Endothelial cell of umbilical vein (primary cell): ENCODE measurements around the gene ZFP90. TPM values are rescaled to one million over a fixed set of nuclear protein-coding genes. Genes with fewer than 3 reads are reported as not detected.

Experiments used
- BruUV-seq: library from RNA; stranded (reverse); fragments of 400-500 nt; replicated peaks from 2 replicates; lab custom pipeline; 2021; lab: Mats Ljungman, UMichigan
- CTCF ChIA-PET: fragments of 300-600, 350-600 bp; sonication (Branson Sonifier 250); formaldehyde crosslinking; loops from one replicate; lab custom pipeline; 2021; ENCODE audit warnings: antibody characterized with exemption, inconsistent platforms; lab: Charles Lee
- POLR2A ChIA-PET: fragments of 300-600, 350-600 bp; sonication (Branson Sonifier 250); formaldehyde crosslinking; loops from one replicate; lab custom pipeline; 2021; ENCODE audit warnings: antibody characterized with exemption, inconsistent platforms; lab: Charles Lee
- DNase-seq: peaks from one replicate; pipeline ENCODE4 v3.0.0-alpha.2; 2011; ENCODE audit warnings: low read depth, low spot score
- FAIRE-seq: peaks from 2 replicates; lab custom pipeline; 2011; peaks lifted over from hg19 to GRCh38; lab: Jason Lieb, UNC
- H2AFZ ChIP-seq: 2 replicates; pipeline ENCODE4 v1.6.0; 2012; ENCODE audit warnings: low read depth, low read length, control low read depth, inconsistent platforms
- H3K27ac ChIP-seq: 2 replicates; pipeline ENCODE4 v1.5.1; 2011; ENCODE audit warnings: low read depth, mild to moderate bottlenecking, control low read depth, low read length, moderate library complexity; ENCODE audit not compliant: insufficient read depth
- H3K27me3 ChIP-seq, 2 experiments: 2 replicates each; pipeline versions ENCODE4 v1.6.0 to v1.6.1; 2011; ENCODE audit warnings: low read length in 2 of 2, mixed read lengths in 1 of 2; ENCODE audit not compliant: control insufficient read depth in 2 of 2, insufficient read depth in 2 of 2
- H3K36me3 ChIP-seq, 2 experiments: 2 replicates in 1 of 2; 3 replicates in 1 of 2; pipeline ENCODE4 v1.5.1; 2011; ENCODE audit warnings: low read length in 2 of 2, mild to moderate bottlenecking in 1 of 2, moderate library complexity in 1 of 2; ENCODE audit not compliant: control insufficient read depth in 2 of 2, insufficient read depth in 2 of 2; ENCODE audit errors: extremely low read depth in 1 of 2
- H3K4me1 ChIP-seq: 3 replicates; pipeline ENCODE4 v1.5.1; 2011; ENCODE audit warnings: mild to moderate bottlenecking, low read length; ENCODE audit not compliant: control insufficient read depth, insufficient read depth; ENCODE audit errors: extremely low read depth
- H3K4me2 ChIP-seq: 2 replicates; pipeline ENCODE4 v1.6.1; 2011; ENCODE audit warnings: low read length, control low read depth, mixed read lengths; ENCODE audit not compliant: insufficient read depth
- H3K4me3 ChIP-seq, 3 experiments: fragments of 200-600 bp in 1 of 3; sonication (generic), shearing (Covaris generic) in 1 of 3; replicated peaks in 1 of 3; 2 replicates each; pipeline ENCODE4 v1.5.1; 2011 to 2016; ENCODE audit warnings: control low read depth in 3 of 3, low read length in 3 of 3, mild to moderate bottlenecking in 2 of 3, inconsistent platforms in 1 of 3, low read depth in 1 of 3, moderate library complexity in 1 of 3; ENCODE audit not compliant: insufficient read depth in 1 of 3
- H3K79me2 ChIP-seq: 2 replicates; pipeline ENCODE4 v1.6.0; 2012; ENCODE audit warnings: low read length, inconsistent platforms; ENCODE audit not compliant: control insufficient read depth, insufficient read depth
- H3K9ac ChIP-seq: replicated peaks from 2 replicates; pipeline ENCODE3; 2011; ENCODE audit warnings: low read length, control low read depth; ENCODE audit not compliant: insufficient read depth; ENCODE audit errors: extremely low read depth
- H3K9me1 ChIP-seq: replicated peaks from 3 replicates; pipeline ENCODE4 v1.6.0; 2011; ENCODE audit warnings: mild to moderate bottlenecking, low read length; ENCODE audit not compliant: control insufficient read depth, insufficient read depth; ENCODE audit errors: extremely low read depth
- H3K9me3 ChIP-seq: replicated peaks from 2 replicates; pipeline ENCODE4 v1.5.1; 2012; ENCODE audit warnings: low read length, inconsistent platforms; ENCODE audit not compliant: control insufficient read depth, insufficient read depth
- H4K20me1 ChIP-seq: replicated peaks from 2 replicates; pipeline ENCODE3; 2011; ENCODE audit warnings: mild to moderate bottlenecking, low read length; ENCODE audit not compliant: control insufficient read depth, insufficient read depth; ENCODE audit errors: extremely low read depth
- CTCF ChIP-seq, 2 donors: IDR thresholded peaks; 1 replicate in 1 of 2; 2 replicates in 1 of 2; pipeline ENCODE4 v1.5.1; 2011; ENCODE audit warnings: low read length in 2 of 2, mild to moderate bottlenecking in 2 of 2, moderate library complexity in 2 of 2, control low read depth in 1 of 2, inconsistent platforms in 1 of 2, low read depth in 1 of 2; ENCODE audit not compliant: insufficient read depth in 1 of 2; ENCODE audit errors: extremely low read depth in 1 of 2
- EZH2 ChIP-seq: IDR thresholded peaks from 2 replicates; pipeline ENCODE4 v1.6.1; 2012; ENCODE audit warnings: borderline replicate concordance, low read depth, mild to moderate bottlenecking, moderate library complexity, low read length, inconsistent platforms; ENCODE audit not compliant: severe bottlenecking
- FOS ChIP-seq: IDR thresholded peaks from 2 replicates; pipeline ENCODE4 v1.6.1; 2011; ENCODE audit warnings: mild to moderate bottlenecking, low read length, moderate library complexity, borderline replicate concordance; ENCODE audit not compliant: insufficient read depth
- GATA2 ChIP-seq: IDR thresholded peaks from 2 replicates; pipeline ENCODE4 v1.7.0; 2011; ENCODE audit warnings: low read depth, mild to moderate bottlenecking, moderate library complexity, mixed read lengths, low read length; ENCODE audit not compliant: insufficient read length, insufficient read depth
- JUN ChIP-seq: IDR thresholded peaks from 2 replicates; pipeline ENCODE4 v1.6.1; 2011; ENCODE audit warnings: borderline replicate concordance, low read depth; ENCODE audit not compliant: insufficient read length, insufficient read depth
- MYC ChIP-seq: IDR thresholded peaks from one replicate; pipeline ENCODE4 v1.6.1; 2011; ENCODE audit warnings: mild to moderate bottlenecking, low read depth, low read length
- POLR2A ChIP-seq: IDR thresholded peaks from 2 replicates; pipeline ENCODE4 v1.6.1; 2012; ENCODE audit warnings: low read depth, mild to moderate bottlenecking, control low read depth, low read length
- POLR2AphosphoS5 ChIP-seq: IDR thresholded peaks from 2 replicates; pipeline ENCODE4 v1.6.1; 2012; ENCODE audit warnings: low read depth, mild to moderate bottlenecking, control low read depth, low read length, moderate library complexity; ENCODE audit not compliant: insufficient read depth
- dilution Hi-C: fragments of 300-500 bp; cut with MboI; formaldehyde crosslinking; loops from one replicate; pipeline ENCODE4 v1.15.0; 2019; ENCODE audit warnings: low sequenced_read_pairs; ENCODE audit not compliant: extremely low pct_ligation_motif_present
- intact Hi-C: fragments of 100-400 bp; cut with micrococcal nuclease; formaldehyde crosslinking; loops from one replicate; pipeline ENCODE4 v1.10.0; 2022
- polyA plus RNA-seq, 4 experiments: library from polyadenylated mRNA; depleted of rRNA in 3 of 4; stranded (reverse) in 3 of 4; unstranded in 1 of 4; fragments of >200 nt; gene quantifications; 2 replicates each; pipeline versions ENCODE4 v1.2.1 to v1.2.3, GENCODE V29; 2011 to 2012; ENCODE audit warnings: missing spikeins in 1 of 4
- total RNA-seq: library from RNA; stranded (reverse); gene quantifications from 2 replicates; pipeline ENCODE4 v1.2.3, GENCODE V29; 2021
- TF ChIP-seq, protein P1 (sequence below): IDR thresholded peaks from 2 replicates; pipeline ENCODE4 v1.6.1; 2011; ENCODE audit not compliant: insufficient read depth, insufficient read length

The ZFP90 gene
- total and polyA plus RNA-seq, 2 donors (not counting 3 experiments of a cell fraction or from before 2014, with no cell fraction given) = 10.9 to 22.4 TPM

DNA sequence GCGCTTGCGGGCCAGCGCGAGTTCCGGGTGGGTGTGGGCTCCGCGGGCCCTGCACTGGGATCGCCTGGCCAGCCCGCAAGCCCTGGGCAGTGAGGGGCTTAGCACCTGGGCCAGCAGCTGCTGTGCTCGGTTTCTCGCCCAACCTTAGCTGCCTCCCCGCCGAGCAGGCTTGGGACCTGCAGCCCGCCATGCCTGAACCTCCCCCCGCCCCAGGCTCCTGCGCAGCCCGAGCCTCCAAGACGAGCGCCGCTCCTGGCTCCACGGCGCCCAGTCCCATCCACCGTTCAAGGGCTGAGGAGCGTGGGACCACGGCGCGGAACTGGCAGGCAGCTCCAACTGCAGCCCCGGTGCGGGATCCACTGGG, 12.3 kb upstream of the ZFP90 start:
- no peak overlapping the region for H3K4me3 ChIP-seq
- TF ChIP-seq FOS (no peak), CTCF (IDR thresholded peaks at IDR 0.05; ENCODE audit: extremely low read depth in 1 of 2, insufficient read depth in 1 of 2, low read depth in 1 of 2, low read length in 2 of 2) (no peak), MYC (no peak)

DNA sequence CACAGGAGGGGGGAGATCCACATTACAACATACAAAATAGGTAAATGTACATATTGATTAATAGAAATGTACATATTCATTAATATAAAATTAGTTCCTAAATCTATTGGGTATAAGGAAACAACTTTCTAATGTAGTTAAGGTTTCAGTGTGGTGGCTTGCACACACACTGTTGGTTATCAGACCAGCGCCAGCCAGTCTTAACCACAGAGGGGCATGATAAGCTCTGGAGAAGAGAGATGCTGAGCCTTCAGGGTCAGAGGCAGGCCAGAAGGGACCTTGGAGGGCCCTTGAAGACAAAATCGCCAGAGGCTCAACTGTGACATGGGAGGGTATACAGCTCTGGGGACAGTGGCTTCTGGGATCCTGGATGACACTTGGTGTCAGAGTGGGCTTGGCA, 10.9 kb upstream of the ZFP90 start:
- Histone ChIP-seq H3K9me1 (no peaks in the 10 kb centered on the region), H3K9me3 (no peaks in the 10 kb centered on the region), H3K4me3 (no peak overlapping the region), H3K36me3 (no peaks in the 10 kb centered on the region), H4K20me1 (no peaks in the 10 kb centered on the region), H3K27ac (no peak overlapping the region), H3K4me2 (no peak overlapping the region), H2AFZ (no peak overlapping the region), H3K4me1 (peaks cover 10% of the 10 kb centered on the region), H3K9ac (no peak overlapping the region), H3K79me2 (no peaks in the 10 kb centered on the region), H3K27me3 (peaks cover 2 to 3% of the 10 kb centered on the region in 2 experiments)
- no peak for TF ChIP-seq FOS
- no peak for TF ChIP-seq GATA2
- TF ChIP-seq EZH2 = no peak
- TF ChIP-seq CTCF (IDR thresholded peaks at IDR 0.05; ENCODE audit: extremely low read depth in 1 of 2, insufficient read depth in 1 of 2, low read depth in 1 of 2, low read length in 2 of 2) = no peak
- no peak for TF ChIP-seq POLR2A
- no peak for TF ChIP-seq MYC
- no peak for TF ChIP-seq POLR2AphosphoS5
- TF ChIP-seq, protein P1, sequence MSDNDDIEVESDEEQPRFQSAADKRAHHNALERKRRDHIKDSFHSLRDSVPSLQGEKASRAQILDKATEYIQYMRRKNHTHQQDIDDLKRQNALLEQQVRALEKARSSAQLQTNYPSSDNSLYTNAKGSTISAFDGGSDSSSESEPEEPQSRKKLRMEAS = no peak
- TF ChIP-seq JUN = no peak
- DNase-seq = no peak
- POLR2A ChIA-PET = no interaction called here
- BruUV-seq = no TSS peak
- dilution Hi-C loops (no loop called here), intact Hi-C loops (loop anchor here (1.0 to 5.0 kb wide), 6 partner anchors 64 to 597 kb away; partner anchors contain the start of gene TANGO6)
- FAIRE-seq = no peak
- CTCF ChIA-PET = interaction anchor here (0.6 to 6.9 kb wide), 19 partner anchors 7 to 685 kb away, joined by 3 to 68 read pairs (median 6); no protein-coding TSS in a partner anchor

More for the DNA sequence above, 12.3 kb upstream of the ZFP90 start:
- no peaks in the 10 kb centered on the region for H4K20me1 ChIP-seq
- intact Hi-C loops = loop anchor here (5.0 kb wide), 2 partner anchors 66 to 176 kb away; no protein-coding TSS in a partner anchor
- peaks cover 10% of the 10 kb centered on the region for H3K4me1 ChIP-seq
- H3K27ac ChIP-seq = no peak overlapping the region
- POLR2A ChIA-PET = no interaction called here
- no peak overlapping the region for H2AFZ ChIP-seq
- peaks cover 0 to 2% of the 10 kb centered on the region in 2 experiments for H3K27me3 ChIP-seq
- H3K9me1 ChIP-seq = no peaks in the 10 kb centered on the region
- no TSS peak for BruUV-seq
- no peak for FAIRE-seq
- dilution Hi-C loops = no loop called here
- H3K36me3 ChIP-seq = no peaks in the 10 kb centered on the region
- no peaks in the 10 kb centered on the region for H3K79me2 ChIP-seq
- CTCF ChIA-PET = interaction anchor here (1.6 to 6.9 kb wide), 4 partner anchors 16 to 597 kb away, joined by 3 to 68 read pairs (median 11); no protein-coding TSS in a partner anchor
- H3K9ac ChIP-seq = no peak overlapping the region
- no peak overlapping the region for H3K4me2 ChIP-seq
- no peaks in the 10 kb centered on the region for H3K9me3 ChIP-seq
- DNase-seq = no peak
